ENCODE data around the gene IRF2BPL.

- TF ChIP-seq CTCF (IDR thresholded peaks at IDR 0.05): no peak
- TF ChIP-seq POLR2A (IDR thresholded peaks at IDR 0.05): no peak
These were observed 27.9 kb downstream of the IRF2BPL start for GRCh38 chr14:77000340-77001270.
